GM12891 (cell line): Measurements from ENCODE around the gene SLC22A12.

Source experiments
- POLR2A ChIP-seq: IDR thresholded peaks from 2 replicates; pipeline ENCODE4 v1.6.1; 2011; ENCODE audit warnings: low read depth, low read length, control low read depth
- POLR2AphosphoS5 ChIP-seq: IDR thresholded peaks from 2 replicates; pipeline ENCODE4 v1.6.1; 2011; ENCODE audit warnings: low read depth, low read length, control low read depth

GRCh38 chr11:64561984-64562722 lies 28.9 kb upstream of the SLC22A12 start:
- TF ChIP-seq POLR2AphosphoS5 (no peak), POLR2A (no peak)
